ENCODE results near the gene NCR3LG1.
A peak's percentile ranks its signal among the peaks of the same experiment; 100 is the strongest.
"Not testable (repeated sequence)": the region's sequence is repeated elsewhere in the genome, so short reads cannot be mapped to it uniquely, and the experiment has no call there.

The NCR3LG1 gene

DNA sequence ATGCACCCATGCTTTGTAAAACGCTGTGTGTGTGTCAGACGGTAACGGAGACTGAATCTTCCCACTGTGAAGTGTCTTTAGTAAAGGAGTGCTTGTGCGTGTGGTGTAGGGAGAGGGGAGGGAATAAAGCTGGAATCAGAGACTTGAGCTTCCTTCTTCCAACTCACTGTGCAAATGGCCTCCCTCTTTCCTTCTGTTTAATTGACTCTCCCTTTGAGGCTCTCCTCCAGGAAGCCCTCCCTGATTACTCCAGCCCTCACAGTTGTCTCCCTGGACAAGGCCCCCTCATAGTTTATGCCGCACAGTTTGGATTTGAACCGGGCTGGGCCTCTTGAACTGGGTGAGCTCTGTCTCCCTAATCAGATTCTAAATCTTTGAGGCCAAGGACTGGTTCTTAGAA is 59.8 kb downstream of the NCR3LG1 start:
- no peak for DNase-seq (ENCODE audit: low spot score)

DNA sequence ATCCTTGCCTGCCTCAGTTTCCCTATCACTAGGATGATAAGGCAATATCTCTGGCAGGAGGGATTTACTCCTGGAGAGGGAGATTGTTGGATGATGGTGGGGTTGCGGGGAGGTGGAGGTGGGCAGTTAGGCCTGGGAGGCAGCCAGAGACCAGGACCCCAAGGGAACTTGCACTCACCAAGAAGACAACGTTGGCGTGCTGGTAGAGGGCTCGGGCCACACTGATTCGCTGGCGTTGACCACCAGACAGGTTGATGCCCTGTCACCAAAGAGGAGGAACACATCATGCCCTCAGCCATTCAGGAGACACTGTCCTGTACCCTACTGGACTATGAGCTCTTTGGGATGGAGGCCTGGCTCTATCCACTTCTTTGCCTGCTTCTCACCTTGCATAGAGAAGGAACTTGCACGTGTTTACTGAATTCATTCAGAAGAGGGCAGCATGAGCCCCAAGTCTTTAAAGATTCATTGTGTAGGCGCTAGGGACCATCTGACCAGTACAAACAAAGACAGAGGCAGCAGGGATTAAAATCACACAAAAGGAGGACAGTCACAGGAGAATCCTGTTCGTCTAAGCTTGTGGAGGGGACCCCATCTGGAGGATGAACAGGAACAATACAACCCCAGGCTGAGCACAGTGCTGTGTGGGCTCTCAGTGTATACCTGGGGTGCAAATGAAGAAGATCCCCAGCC is 61.0 kb downstream of the NCR3LG1 start:
- DNase-seq (ENCODE audit: low spot score): peak; percentile 53

DNA sequence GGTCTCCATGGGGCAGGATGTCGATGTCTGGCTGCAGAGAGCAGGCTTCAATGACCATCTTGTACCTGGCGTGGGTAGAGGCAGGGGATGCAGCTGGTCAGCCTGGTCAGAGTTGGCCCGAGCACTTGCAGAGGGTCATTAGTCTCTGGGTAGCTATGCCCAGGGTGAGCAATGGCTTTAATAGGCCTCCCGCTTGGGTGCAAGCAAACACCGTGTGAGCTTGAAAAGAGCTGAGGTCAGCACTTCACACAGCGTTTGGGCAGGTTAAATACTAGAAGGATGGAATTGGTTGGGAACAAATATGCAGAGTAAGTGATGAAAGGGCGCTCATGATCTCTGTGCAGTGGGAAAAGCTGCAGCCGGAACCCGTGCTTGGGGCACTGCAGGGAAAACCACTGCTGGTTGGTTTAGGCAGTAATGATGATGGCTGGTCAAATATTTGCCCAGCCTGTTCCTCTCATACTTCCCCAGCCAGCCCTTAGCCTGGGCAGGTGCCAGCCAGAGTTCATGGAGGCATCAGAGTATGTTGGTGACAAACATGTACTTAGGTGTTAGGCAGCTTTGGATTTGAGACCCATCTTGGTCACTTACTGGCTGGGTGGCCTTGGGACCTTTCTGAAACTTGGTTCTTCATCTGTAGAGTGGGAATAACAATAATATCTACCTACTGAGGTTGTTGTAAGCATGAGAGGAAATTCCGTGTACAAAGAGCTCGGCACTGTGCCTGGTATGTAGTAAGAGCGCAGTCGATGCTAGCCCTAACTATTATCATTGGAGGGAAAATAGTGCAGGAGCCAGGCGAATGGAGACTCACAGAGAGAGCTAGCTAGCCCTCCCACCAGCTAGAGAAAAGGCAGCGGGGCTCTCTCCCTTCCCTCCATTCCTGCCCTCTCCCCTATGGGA is 62.1 kb downstream of the NCR3LG1 start:
- DNase-seq (ENCODE audit: low spot score): no peak

DNA sequence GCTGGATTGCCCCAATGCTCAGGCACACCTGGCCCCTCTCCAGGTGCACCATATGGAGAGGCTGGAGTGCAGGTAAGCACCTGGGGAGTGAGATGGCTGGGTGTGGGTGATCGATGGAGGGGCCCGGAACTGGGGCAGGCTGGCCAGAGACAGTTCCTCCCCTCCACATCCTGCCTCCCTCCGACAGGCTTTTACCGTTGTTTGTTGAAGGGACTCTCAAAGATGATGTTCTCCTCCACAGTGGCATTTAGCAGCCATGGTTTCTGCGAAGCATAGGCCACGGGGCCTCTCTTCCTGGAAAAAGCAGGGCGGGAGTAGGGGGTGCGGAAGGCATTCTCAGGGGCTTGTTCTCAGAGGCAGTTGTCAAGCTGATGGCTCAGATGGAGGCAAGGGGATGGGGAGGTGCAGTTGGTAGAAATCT is 62.7 kb downstream of the NCR3LG1 start:
- no peak for DNase-seq (ENCODE audit: low spot score)

DNA sequence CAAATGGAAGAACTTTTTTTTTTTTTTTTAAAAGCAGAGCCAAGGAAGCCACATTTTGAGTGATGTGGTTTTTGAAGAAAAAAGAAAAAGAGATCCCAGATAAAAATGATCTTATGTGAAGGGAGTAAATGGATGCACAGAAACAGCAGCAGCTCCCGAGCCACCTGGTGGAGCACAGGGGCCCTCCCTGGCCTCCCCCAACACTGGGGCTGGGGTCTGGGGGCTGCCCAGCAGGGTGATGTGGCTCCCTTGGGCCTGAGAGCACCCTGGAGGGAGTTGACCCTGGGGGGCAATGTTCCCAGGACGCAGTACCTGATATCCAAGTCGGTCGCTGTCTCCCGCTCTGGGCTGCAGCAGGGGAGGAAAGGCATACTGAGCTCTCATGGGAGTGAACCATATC is 63.4 kb downstream of the NCR3LG1 start:
- no peak for DNase-seq (ENCODE audit: low spot score)

DNA sequence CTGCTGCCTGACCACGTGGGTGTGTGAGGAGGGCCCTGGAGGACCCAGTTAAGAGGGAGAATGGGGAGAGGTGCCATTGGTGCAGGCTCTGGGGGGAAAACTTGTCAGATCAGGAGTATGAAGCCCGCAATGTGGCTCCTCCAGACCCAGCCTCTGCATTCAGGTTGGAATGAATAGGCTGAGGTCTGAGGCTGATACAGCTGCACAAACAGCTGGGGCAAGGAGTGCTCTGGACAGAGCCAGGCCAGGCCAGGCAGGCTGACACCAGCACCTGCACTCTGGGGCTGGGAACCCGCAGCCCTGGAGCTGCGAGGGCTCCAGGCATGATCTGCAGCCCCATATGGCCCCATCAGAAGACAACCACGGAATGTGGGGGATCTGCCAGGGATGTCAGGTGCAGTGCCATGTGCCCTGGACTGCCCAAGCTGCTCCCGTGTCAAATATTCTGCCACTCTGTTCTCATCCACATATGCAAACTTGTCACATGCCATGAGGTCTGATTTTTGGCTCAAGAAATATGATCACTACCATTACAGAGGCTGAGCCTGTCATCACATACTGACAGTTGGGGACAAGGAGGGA is 64.0 kb downstream of the NCR3LG1 start:
- no peak for DNase-seq (ENCODE audit: low spot score)

DNA sequence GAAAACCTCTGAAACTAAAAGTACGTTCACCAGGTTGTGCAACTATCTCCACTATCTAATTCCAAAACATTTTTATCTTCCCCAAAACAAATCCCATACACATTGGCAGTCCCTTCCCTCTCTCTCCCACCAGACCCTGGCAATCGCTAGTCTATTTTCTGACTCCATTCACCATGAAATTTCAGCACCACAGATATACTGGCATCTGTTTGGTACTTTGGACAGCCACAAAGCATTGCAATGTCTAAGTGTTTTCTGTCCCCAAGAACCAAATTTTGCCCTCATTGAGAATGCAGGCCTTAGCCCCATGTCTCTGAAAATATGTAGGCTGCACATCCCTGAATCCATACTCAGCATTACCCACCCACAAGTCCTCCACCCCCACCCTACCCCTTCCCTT is 64.9 kb downstream of the NCR3LG1 start:
- no peak for DNase-seq (ENCODE audit: low spot score)

DNA sequence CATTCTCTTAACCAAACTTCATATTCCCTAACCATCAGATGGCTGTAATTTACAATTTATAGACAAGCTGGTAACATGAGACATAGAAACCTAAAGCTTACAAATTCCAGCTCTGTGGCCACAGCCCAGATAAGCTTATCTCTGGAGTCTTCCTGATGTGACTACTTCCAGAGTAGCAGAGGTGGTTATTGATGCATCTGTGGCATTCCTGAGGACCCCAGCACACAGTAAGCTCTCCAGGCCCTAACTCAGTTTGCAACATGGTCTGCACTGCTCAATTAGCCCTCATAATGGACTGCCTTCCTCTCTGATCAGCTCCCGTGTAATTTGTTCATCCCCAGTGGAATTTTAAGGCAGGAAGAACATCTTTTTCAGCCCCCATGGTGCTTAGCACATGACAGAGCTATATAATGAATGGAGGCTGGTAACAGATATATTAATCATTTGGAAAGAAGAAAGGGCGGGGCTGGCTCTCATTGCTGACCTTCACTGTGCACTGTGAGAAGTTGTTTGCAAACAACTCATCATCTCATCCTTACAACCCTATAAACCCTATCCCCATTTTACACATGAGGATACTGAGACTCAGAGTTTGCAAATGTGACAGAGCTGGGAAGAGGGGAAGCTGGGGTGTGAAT is 67.0 kb downstream of the NCR3LG1 start:
- no peak for DNase-seq (ENCODE audit: low spot score)

DNA sequence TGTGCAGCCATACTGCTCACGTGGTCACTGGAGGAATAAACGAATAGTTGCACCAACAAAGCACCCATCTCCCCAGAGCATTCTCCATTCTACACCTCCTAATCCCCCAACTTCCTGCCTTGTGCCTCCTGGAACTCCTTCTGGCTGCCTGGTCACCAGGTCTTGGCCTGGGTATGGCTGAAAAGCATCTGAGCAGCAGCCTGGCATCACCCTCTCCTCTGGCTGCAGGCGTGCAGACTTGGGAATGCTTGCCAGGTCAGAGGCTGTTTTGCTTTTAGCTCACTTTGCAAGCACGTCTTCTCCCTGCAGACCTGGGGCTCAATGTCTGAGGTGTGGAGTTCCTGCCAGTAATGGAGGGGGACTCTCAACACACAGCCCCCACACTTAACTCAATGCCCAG is 70.2 kb downstream of the NCR3LG1 start:
- DNase-seq (ENCODE audit: low spot score): peak; percentile 73

DNA sequence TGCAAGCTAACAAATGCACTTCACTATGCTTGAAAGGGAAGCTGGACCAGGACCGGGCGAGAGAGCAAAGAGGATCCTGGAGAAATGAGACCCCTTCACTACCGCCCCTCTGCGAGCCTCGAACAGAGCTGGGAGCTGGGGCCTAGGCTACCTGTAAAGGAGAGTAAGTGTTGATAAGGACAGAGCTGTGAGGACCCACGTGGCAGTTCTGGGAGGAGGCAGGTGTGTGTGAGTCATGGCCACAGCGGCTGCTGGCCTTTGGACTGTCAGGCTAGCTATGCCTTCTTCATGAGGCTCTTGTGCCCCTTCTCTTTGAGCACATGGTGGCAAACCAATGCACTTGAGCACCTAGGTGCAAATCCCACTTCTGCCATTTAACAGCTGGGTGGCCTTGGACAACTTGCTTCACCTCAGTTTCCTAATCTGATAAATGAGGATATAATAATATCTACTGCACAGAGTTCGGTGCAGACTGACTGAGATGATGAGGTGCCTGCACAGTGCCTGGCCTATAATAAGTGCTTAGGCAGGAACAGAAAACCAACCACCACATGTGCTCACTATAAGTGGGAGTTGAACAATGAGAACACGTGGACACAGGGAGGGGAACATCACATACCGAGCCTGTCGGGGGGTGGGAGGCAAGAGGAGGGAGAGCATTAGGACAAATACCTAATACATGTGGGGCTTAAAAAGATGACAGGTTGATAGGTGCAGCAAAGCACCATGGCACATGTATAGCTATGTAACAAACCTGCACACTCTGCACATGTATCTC is 72.1 kb downstream of the NCR3LG1 start:
- DNase-seq (ENCODE audit: low spot score): no peak

DNA sequence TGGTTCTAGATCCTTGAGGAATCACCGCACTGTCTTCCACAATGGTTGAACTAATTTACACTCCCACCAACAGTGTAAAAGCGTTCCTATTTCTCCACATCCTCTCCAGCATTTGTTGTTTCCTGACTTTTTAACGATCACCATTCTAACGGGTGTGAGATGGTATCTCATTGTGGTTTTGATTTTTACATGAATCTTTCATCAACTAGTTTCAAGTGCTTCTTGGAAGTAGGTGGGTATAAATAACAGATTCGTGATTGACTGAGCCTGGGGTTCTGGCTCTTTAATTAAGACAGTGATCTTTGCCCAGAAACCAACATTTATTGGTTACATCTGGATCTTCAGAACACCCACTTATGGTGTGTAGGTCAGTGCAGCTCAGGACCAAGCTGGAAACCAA is 74.6 kb downstream of the NCR3LG1 start:
- DNase-seq (ENCODE audit: low spot score): not testable (repeated sequence)

Measured in D341Med (cell line).